GM18868 (cell line): Measurements from ENCODE around the gene CCNQ.
A peak's percentile ranks its signal among the peaks of the same experiment; 100 is the strongest.

Experiments
- ATAC-seq: cut with Tn5 transposase; IDR thresholded peaks from one replicate; pipeline ENCODE4 v1.9.1; 2021; ENCODE audit warnings: mild to moderate bottlenecking, moderate library complexity; ENCODE audit not compliant: unreplicated experiment

CCNQ gene

DNA sequence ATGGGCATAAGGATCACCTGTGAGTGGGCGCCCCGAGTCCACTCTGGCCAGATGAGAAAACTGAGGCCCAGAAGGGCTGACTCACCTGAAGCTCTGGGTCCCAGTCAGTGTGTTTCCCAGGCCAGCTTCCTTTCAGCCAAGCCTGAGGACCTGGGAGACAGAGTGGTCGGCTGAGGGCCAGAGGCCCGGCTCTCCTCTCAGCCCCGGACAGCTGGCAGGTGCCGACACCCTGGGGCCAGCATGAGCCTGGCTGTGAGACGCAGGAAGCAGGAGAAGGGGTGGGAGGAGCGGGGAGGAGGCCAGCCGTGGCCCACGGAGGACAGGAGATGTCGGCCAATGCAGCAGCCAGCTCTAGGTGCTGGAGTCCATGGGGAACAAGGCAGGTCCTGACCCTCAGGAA lies 52.6 kb downstream of the CCNQ start:
- ATAC-seq: no peak

DNA sequence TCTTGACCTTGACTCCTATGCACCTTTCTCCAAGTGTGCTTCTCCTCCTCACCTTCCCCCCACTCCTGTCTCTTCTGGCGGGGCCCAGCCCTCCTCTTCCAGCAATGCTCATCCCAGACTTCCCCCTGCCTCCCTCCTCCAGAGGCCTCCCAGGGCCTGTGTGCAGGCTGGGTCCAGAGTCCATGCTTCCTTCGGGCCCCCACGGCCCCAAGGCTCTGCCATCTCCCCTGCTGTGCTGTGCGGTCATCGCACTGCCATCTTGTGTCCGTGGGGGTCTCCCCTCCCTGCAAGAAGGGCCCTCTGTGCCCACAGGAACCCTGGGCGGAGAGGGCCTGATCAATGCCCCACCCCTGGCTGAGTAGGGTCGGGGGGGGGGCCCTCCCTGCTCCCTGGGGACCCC lies 54.2 kb downstream of the CCNQ start:
- no peak for ATAC-seq

DNA sequence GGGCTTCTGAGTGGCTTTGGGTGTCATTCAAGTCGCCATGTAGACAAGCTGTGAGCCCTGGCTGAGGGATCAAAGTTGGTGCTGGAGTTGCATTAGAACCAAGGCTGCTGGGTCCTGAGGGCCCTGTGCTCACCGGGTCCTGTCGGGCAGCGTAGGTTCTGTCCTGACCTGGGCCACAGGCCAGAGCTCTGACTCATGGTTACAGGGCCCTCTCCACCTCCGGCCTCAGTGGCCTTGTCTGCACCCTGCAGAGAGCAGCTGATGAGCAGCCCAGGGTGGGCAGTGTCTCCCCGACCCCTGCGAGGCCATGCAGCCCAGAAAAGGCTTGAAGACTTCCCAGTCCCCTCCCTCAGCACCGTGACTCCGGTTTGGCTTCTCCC lies 59.0 kb downstream of the CCNQ start:
- no peak for ATAC-seq

DNA sequence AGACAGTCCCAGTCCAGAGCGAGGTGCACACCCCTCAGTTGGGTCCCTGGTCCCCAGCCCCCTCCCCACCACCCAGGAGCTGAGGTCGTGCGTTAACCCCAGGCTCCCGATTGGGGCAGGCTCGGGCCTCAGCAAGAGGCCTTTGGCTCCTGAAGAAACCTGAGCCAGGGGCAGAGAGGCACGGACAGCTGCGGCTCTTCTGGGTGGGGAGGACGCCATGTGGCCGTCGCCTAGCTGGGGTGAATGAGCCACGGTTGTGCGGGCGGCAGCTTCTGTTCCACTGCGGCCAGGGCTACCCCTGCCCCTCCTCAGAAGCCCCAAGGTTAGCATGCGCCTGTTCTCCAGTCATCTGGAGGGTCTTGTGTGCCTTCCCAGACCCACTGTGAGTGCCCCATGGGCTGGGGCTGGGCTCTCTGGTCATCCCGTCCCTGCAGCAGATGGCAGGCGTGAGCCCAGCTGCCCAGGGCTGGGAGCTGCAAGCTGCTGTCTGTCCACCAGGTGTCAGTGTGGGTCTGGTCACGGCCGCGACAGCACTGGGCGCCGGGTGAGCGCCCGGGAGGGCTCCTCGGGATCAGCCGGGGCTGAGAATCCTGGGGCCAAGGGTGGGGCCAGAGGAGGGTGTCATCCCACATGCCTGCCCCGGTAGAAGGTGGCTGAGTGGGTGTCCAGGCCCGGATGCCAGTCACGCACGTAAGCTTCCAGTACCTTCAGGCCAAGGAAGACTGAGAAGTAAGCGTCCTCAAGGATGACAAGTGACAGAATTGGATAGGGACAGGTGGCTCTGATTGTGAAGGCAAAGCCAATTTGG lies 59.6 kb downstream of the CCNQ start:
- ATAC-seq: peak; percentile 65

- ATAC-seq: no peak
Measured at GRCh38 chrX:153538424-153538823, 60.5 kb downstream of the CCNQ start.
